Transverse colon (tissue), 4 donors: ENCODE measurements around the gene KIAA1549.

Experiments
- EP300 ChIP-seq: sonication (generic); formaldehyde crosslinking; IDR thresholded peaks from one replicate; pipeline ENCODE4 v1.6.1; 2017; ENCODE audit warnings: antibody characterized with exemption, low read depth
- POLR2A ChIP-seq: fragments of 450-650 bp; IDR thresholded peaks from one replicate; pipeline ENCODE4 v1.6.1; 2016; ENCODE audit warnings: antibody characterized with exemption, mild to moderate bottlenecking, moderate library complexity
- POLR2AphosphoS5 ChIP-seq, 3 donors: sonication (generic); formaldehyde crosslinking; IDR thresholded peaks; one replicate each; pipeline ENCODE4 v1.6.1; 2016; ENCODE audit warnings: antibody characterized with exemption in 3 of 3
- TF ChIP-seq, protein P1 (sequence below), 5 experiments: fragments of 200-600 bp in 3 of 5; fragments of 450-650 bp in 2 of 5; sonication (generic) in 3 of 5; IDR thresholded peaks; 1 replicate in 2 of 5; 2 replicates in 3 of 5; pipeline ENCODE4 v1.5.1; 2016 to 2017; ENCODE audit warnings: antibody characterized with exemption in 5 of 5, inconsistent platforms in 3 of 5, mild to moderate bottlenecking in 2 of 5, moderate library complexity in 1 of 5

DNA sequence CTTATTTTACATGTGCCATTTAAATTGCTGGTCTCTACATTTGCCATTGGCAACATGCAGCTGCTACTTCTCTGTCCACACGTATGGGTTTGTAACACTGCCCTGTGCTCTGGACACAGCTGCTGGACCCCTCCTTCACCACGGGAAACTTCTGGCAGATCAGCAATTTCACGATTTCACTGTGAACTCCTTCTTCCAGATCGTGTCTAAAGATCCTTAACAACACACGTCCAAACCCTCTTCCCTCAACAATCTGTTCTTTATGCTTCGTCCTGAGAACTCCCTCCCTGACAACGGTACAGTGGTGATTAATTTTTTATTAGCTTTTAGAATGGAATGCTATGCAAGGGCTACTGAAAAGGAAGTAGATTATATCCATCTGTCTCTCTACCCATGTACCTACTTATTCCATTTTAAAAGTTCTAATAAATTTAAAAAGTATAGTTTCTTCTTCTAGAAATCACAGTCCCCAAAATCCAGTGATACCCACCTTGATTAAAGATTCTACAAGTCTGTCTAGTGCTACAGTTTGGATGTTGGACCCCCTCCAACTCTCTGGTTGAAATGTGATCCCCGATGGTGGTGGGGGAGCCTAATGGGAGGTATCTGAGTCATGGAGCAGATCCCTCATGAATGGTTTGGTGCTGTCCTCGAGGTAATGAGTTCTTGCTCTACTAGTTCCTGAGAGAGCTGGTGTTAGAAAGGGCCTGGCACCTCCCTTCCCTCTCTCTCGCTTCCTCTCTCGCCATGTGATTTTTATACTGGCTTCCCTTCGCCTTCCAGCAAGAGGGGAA is 81.0 kb downstream of the KIAA1549 start:
- no peak for TF ChIP-seq POLR2AphosphoS5 (IDR thresholded peaks at IDR 0.05)
- TF ChIP-seq, protein P1, sequence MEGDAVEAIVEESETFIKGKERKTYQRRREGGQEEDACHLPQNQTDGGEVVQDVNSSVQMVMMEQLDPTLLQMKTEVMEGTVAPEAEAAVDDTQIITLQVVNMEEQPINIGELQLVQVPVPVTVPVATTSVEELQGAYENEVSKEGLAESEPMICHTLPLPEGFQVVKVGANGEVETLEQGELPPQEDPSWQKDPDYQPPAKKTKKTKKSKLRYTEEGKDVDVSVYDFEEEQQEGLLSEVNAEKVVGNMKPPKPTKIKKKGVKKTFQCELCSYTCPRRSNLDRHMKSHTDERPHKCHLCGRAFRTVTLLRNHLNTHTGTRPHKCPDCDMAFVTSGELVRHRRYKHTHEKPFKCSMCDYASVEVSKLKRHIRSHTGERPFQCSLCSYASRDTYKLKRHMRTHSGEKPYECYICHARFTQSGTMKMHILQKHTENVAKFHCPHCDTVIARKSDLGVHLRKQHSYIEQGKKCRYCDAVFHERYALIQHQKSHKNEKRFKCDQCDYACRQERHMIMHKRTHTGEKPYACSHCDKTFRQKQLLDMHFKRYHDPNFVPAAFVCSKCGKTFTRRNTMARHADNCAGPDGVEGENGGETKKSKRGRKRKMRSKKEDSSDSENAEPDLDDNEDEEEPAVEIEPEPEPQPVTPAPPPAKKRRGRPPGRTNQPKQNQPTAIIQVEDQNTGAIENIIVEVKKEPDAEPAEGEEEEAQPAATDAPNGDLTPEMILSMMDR (IDR thresholded peaks at IDR 0.05), result no peak
- no peak for TF ChIP-seq POLR2A
- no peak for TF ChIP-seq EP300
